ENCODE data around the gene PXN. TPM values are rescaled to one million over a fixed set of nuclear protein-coding genes. Genes with fewer than 3 reads are reported as not detected.
A peak's percentile ranks its signal among the peaks of the same experiment; 100 is the strongest.

The PXN gene
- total and polyA plus RNA-seq, 4 experiments from 2014 or later, result 81.7 to 126 (median 112) TPM

GRCh38 chr12:120262852-120263747, 2.4 kb downstream of the PXN start:
- Histone ChIP-seq H3K36me3 (ENCODE audit: insufficient read depth, low read length) (no peaks in the 10 kb centered on the region), H3K4me3 (ENCODE audit: low read length in 2 of 2) (peak overlapping the region; percentile 59 to 85), H3K27ac (ENCODE audit: low read depth, low read length) (peak overlapping the region; percentile 81), H3K9me3 (ENCODE audit: control insufficient read depth in 1 of 2, low read length in 2 of 2) (no peaks in the 10 kb centered on the region), H3K4me1 (ENCODE audit: insufficient read depth, low read length) (peaks cover 69% of the 10 kb centered on the region), H3K27me3 (ENCODE audit: insufficient read depth, low read length) (no peaks in the 10 kb centered on the region)
- H3K9me3 Mint-ChIP-seq, result peaks cover 0 to 4% (median 0%) of the 10 kb centered on the region in 8 donors
- ChIA-PET POLR2A (ENCODE audit: partially characterized antibody) (interaction anchor here (0.6 to 12.5 kb wide), 7 partner anchors 13 to 833 kb away, joined by 3 to 338 read pairs (median 102); partner anchors contain the start of genes RNU4-1, RNU4-2, RPLP0 and SIRT4), CTCF (ENCODE audit: partially characterized antibody) (interaction anchor here (1.7 to 32.3 kb wide), 7 partner anchors 13 to 63 kb away, joined by 5 to 1075 read pairs (median 87); partner anchors contain the start of genes RNU4-1, RNU4-2, RPLP0 and SIRT4)
- H3K27ac Mint-ChIP-seq, result peak overlapping the region; percentile 90 to 98 (median 96)
- H3K4me1 Mint-ChIP-seq, result peaks cover 40 to 74% (median 56%) of the 10 kb centered on the region in 4 donors
- intact Hi-C loops (cut with micrococcal nuclease), result no loop called here
- no peak for DNase-seq
- no peaks in the 10 kb centered on the region for H3K27me3 Mint-ChIP-seq
- peaks cover 16 to 42% of the 10 kb centered on the region in 2 donors for H3K36me3 Mint-ChIP-seq
- peak overlapping the region; percentile 89 to 100 (median 94) for H3K4me3 Mint-ChIP-seq

- Histone ChIP-seq H3K4me1 (ENCODE audit: insufficient read depth, low read length) (peaks cover 78% of the 10 kb centered on the region), H3K27me3 (ENCODE audit: insufficient read depth, low read length) (no peaks in the 10 kb centered on the region), H3K4me3 (ENCODE audit: low read length in 2 of 2) (peak overlapping the region; percentile 5 to 85), H3K27ac (ENCODE audit: low read depth, low read length) (peak overlapping the region; percentile 81), H3K36me3 (ENCODE audit: insufficient read depth, low read length) (no peaks in the 10 kb centered on the region), H3K9me3 (ENCODE audit: control insufficient read depth in 1 of 2, low read length in 2 of 2) (no peaks in the 10 kb centered on the region)
- POLR2A ChIA-PET (ENCODE audit: partially characterized antibody), result interaction anchor here (0.6 to 12.5 kb wide), 9 partner anchors 12 to 234 kb away, joined by 3 to 338 read pairs (median 82); partner anchors contain the start of genes DYNLL1, RAB35, RNU4-1 and RNU4-2
- H3K4me1 Mint-ChIP-seq, result peaks cover 47 to 83% (median 64%) of the 10 kb centered on the region in 4 donors
- CTCF ChIA-PET (ENCODE audit: partially characterized antibody), result interaction anchor here (0.7 to 32.3 kb wide), 8 partner anchors 12 to 62 kb away, joined by 3 to 1075 read pairs (median 46); partner anchors contain the start of genes RNU4-2, RPLP0 and SIRT4
- peak overlapping the region; percentile 83 to 98 (median 96) for H3K27ac Mint-ChIP-seq
- peak overlapping the region; percentile 89 to 100 (median 94) for H3K4me3 Mint-ChIP-seq
- DNase-seq, result peak in 2 of 5 donors; percentile 30 to 38
- peaks cover 0 to 4% (median 0%) of the 10 kb centered on the region in 8 donors for H3K9me3 Mint-ChIP-seq
- H3K27me3 Mint-ChIP-seq, result no peaks in the 10 kb centered on the region
- H3K36me3 Mint-ChIP-seq, result peaks cover 16 to 45% of the 10 kb centered on the region in 2 donors
- intact Hi-C loops (cut with micrococcal nuclease), result no loop called here
These were observed 3.3 kb downstream of the PXN start for GRCh38 chr12:120261951-120262851.

- Histone ChIP-seq H3K27me3 (ENCODE audit: insufficient read depth, low read length) (no peaks in the 10 kb centered on the region), H3K4me3 (ENCODE audit: low read length in 2 of 2) (no peak overlapping the region), H3K36me3 (ENCODE audit: insufficient read depth, low read length) (no peaks in the 10 kb centered on the region), H3K27ac (ENCODE audit: low read depth, low read length) (no peak overlapping the region), H3K4me1 (ENCODE audit: insufficient read depth, low read length) (peaks cover 90% of the 10 kb centered on the region), H3K9me3 (ENCODE audit: control insufficient read depth in 1 of 2, low read length in 2 of 2) (no peaks in the 10 kb centered on the region)
- Mint-ChIP-seq H3K36me3 (peaks cover 16 to 52% of the 10 kb centered on the region in 2 donors), H3K9me3 (peaks cover 0 to 3% (median 0%) of the 10 kb centered on the region in 8 donors), H3K4me3 (peak overlapping the region; percentile 0 to 94 (median 66)), H3K27me3 (no peaks in the 10 kb centered on the region), H3K4me1 (peaks cover 54 to 90% (median 73%) of the 10 kb centered on the region in 4 donors), H3K27ac (peak overlapping the region; percentile 2 to 96 (median 65))
- ChIA-PET CTCF (ENCODE audit: partially characterized antibody) (interaction anchor here (9.2 to 32.3 kb wide), 3 partner anchors 11 to 36 kb away, joined by 114 to 1075 read pairs (median 192); no protein-coding TSS in a partner anchor), POLR2A (ENCODE audit: partially characterized antibody) (interaction anchor here (0.9 to 12.5 kb wide), 6 partner anchors 10 to 236 kb away, joined by 3 to 338 read pairs (median 129); partner anchors contain the start of genes DYNLL1, RNU4-1 and RNU4-2)
- no peak for DNase-seq
- intact Hi-C loops (cut with micrococcal nuclease), result no loop called here
These were observed 4.9 kb downstream of the PXN start for GRCh38 chr12:120260607-120261006.

- H3K9me3 Mint-ChIP-seq, result peaks cover 0 to 3% (median 0%) of the 10 kb centered on the region in 8 donors
These were observed 5.9 kb downstream of the PXN start for GRCh38 chr12:120259418-120260202.

GRCh38 chr12:120258323-120258896, 7.1 kb downstream of the PXN start:
- POLR2A ChIA-PET (ENCODE audit: partially characterized antibody), result interaction anchor here (0.9 to 12.5 kb wide), 4 partner anchors 31 to 133 kb away, joined by 3 to 338 read pairs (median 90); partner anchors contain the start of genes RNU4-1, RNU4-2 and RPLP0
- intact Hi-C loops (cut with micrococcal nuclease), result no loop called here
- H3K4me3 Mint-ChIP-seq, result peak overlapping the region; percentile 4 to 72 (median 60)

More at GRCh38 chr12:120259418-120260202, 5.9 kb downstream of the PXN start:
- Mint-ChIP-seq H3K27me3 (no peaks in the 10 kb centered on the region), H3K4me1 (peaks cover 59 to 94% (median 79%) of the 10 kb centered on the region in 4 donors), H3K36me3 (peaks cover 23 to 55% of the 10 kb centered on the region in 2 donors), H3K27ac (peak overlapping the region; percentile 6 to 96 (median 92)), H3K4me3 (peak overlapping the region; percentile 34 to 94 (median 58))
- H3K27ac ChIP-seq (ENCODE audit: low read depth, low read length), result no peak overlapping the region
- intact Hi-C loops (cut with micrococcal nuclease), result no loop called here
- ChIA-PET CTCF (ENCODE audit: partially characterized antibody) (interaction anchor here (1.0 to 32.3 kb wide), 4 partner anchors 10 to 58 kb away, joined by 3 to 1075 read pairs (median 99); partner anchors contain the start of gene RPLP0), POLR2A (ENCODE audit: partially characterized antibody) (interaction anchor here (0.8 to 12.5 kb wide), 5 partner anchors 9 to 59 kb away, joined by 4 to 338 read pairs (median 176); partner anchors contain the start of genes RNU4-1, RNU4-2 and RPLP0)
- no peak for DNase-seq
- no peaks in the 10 kb centered on the region for H3K36me3 ChIP-seq (ENCODE audit: insufficient read depth, low read length)
- no peaks in the 10 kb centered on the region for H3K27me3 ChIP-seq (ENCODE audit: insufficient read depth, low read length)
- no peaks in the 10 kb centered on the region for H3K9me3 ChIP-seq (ENCODE audit: control insufficient read depth in 1 of 2, low read length in 2 of 2)
- no peak overlapping the region for H3K4me3 ChIP-seq (ENCODE audit: low read length in 2 of 2)
- H3K4me1 ChIP-seq (ENCODE audit: insufficient read depth, low read length), result peaks cover 100% of the 10 kb centered on the region

More at GRCh38 chr12:120258323-120258896, 7.1 kb downstream of the PXN start:
- H3K27ac ChIP-seq (ENCODE audit: low read depth, low read length), result no peak overlapping the region
- no peak overlapping the region for H3K4me3 ChIP-seq (ENCODE audit: low read length in 2 of 2)
- CTCF ChIA-PET (ENCODE audit: partially characterized antibody), result interaction anchor here (0.6 to 32.3 kb wide), 6 partner anchors 11 to 1221 kb away, joined by 3 to 1075 read pairs (median 3); partner anchors contain the start of gene RPLP0
- peaks cover 100% of the 10 kb centered on the region for H3K4me1 ChIP-seq (ENCODE audit: insufficient read depth, low read length)
- Mint-ChIP-seq H3K9me3 (peaks cover 0 to 3% (median 0%) of the 10 kb centered on the region in 8 donors), H3K36me3 (peaks cover 21 to 56% of the 10 kb centered on the region in 2 donors), H3K27ac (peak overlapping the region; percentile 79 to 96 (median 88)), H3K4me1 (peaks cover 65 to 94% (median 83%) of the 10 kb centered on the region in 4 donors), H3K27me3 (no peaks in the 10 kb centered on the region)
- no peak for DNase-seq
- no peaks in the 10 kb centered on the region for H3K9me3 ChIP-seq (ENCODE audit: control insufficient read depth in 1 of 2, low read length in 2 of 2)
- H3K36me3 ChIP-seq (ENCODE audit: insufficient read depth, low read length), result no peaks in the 10 kb centered on the region
- H3K27me3 ChIP-seq (ENCODE audit: insufficient read depth, low read length), result no peaks in the 10 kb centered on the region

All from CD4-positive, alpha-beta memory T cell (primary cell).